Lower leg skin (tissue), 3 donors: ENCODE data around the gene FOXD2.

Source experiments
- POLR2A ChIP-seq, 2 donors: fragments of 450-650 bp; IDR thresholded peaks; one replicate each; pipeline ENCODE4 v1.6.1; 2016 to 2017; ENCODE audit warnings: antibody characterized with exemption in 2 of 2, mild to moderate bottlenecking in 1 of 2, moderate library complexity in 1 of 2
- TF ChIP-seq, protein P1 (sequence below), 3 donors: fragments of 450-650 bp; IDR thresholded peaks; one replicate each; pipeline ENCODE4 v1.5.1; 2016; ENCODE audit warnings: antibody characterized with exemption in 3 of 3, mild to moderate bottlenecking in 3 of 3, moderate library complexity in 2 of 3

DNA sequence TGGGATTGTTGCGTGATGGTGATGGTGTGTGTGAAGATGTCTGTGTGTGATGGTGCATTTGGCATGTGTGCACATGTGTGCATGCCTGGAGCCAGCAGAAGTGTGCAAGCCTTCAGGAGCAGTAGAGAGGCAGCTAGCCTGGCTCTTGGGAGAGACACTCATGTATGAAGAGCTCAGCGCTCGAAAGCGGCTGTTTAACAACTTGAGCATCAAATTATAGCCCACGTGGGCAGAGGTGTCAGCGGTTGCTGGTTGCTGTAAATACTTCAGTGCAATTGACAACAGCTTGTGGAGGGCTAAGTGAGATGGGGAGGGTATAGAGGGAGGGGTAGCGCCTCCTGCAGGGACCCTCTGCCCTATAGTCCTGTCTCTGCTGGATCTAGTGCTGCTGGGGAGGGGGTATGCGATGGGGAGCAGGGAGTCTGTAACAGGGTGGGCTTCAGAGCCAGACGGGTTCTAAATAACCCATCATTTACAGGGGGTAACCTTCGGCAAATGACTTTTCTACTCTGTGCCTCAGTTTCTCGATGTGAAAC is 21.5 kb downstream of the FOXD2 start:
- TF ChIP-seq, protein P1, sequence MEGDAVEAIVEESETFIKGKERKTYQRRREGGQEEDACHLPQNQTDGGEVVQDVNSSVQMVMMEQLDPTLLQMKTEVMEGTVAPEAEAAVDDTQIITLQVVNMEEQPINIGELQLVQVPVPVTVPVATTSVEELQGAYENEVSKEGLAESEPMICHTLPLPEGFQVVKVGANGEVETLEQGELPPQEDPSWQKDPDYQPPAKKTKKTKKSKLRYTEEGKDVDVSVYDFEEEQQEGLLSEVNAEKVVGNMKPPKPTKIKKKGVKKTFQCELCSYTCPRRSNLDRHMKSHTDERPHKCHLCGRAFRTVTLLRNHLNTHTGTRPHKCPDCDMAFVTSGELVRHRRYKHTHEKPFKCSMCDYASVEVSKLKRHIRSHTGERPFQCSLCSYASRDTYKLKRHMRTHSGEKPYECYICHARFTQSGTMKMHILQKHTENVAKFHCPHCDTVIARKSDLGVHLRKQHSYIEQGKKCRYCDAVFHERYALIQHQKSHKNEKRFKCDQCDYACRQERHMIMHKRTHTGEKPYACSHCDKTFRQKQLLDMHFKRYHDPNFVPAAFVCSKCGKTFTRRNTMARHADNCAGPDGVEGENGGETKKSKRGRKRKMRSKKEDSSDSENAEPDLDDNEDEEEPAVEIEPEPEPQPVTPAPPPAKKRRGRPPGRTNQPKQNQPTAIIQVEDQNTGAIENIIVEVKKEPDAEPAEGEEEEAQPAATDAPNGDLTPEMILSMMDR (IDR thresholded peaks at IDR 0.05): no peak
- no peak for TF ChIP-seq POLR2A (IDR thresholded peaks at IDR 0.05)
